ENCODE measurements around the gene CLEC17A. TPM values are rescaled to one million over a fixed set of nuclear protein-coding genes. Genes with fewer than 3 reads are reported as not detected.

Gene CLEC17A
- total and polyA plus RNA-seq, 2 of the 8 experiments (the other 6 are each of a cell fraction or from before 2014, with no cell fraction given): not detected

GRCh38 chr19:14565298-14565679, 17.6 kb upstream of the CLEC17A start:
- peaks cover 0 to 16% of the 10 kb centered on the region in 2 experiments; a peak in 1 of 4 replicates for H3K79me2 ChIP-seq (ENCODE audit: control insufficient read depth in 1 of 2, insufficient read depth in 2 of 2, low read length in 2 of 2)
- no peak overlapping the region for H4K8ac ChIP-seq (ENCODE audit: extremely low read depth, insufficient read depth, low read length)
- H3K56ac ChIP-seq (replicated peaks; ENCODE audit: insufficient read length, low read depth, low read length): no peak overlapping the region
- H3K23me2 ChIP-seq (ENCODE audit: low read depth, low read length): no peaks in the 10 kb centered on the region
- no peak overlapping the region for H2AFZ ChIP-seq (ENCODE audit: low read length)
- H3K4me1 ChIP-seq (replicated peaks in 1 of 4; ENCODE audit: control insufficient read depth in 3 of 4, insufficient read depth in 4 of 4, low read length in 3 of 4): peaks cover 0 to 31% (median 27%) of the 10 kb centered on the region in 4 experiments; a peak in 6 of 7 replicates
- no peak overlapping the region for H2AK5ac ChIP-seq (ENCODE audit: low read depth, low read length)
- no peak overlapping the region for H2BK12ac ChIP-seq (ENCODE audit: low read depth, low read length)
- ChIA-PET CTCF (ENCODE audit: partially characterized antibody) (no interaction called here), POLR2A (ENCODE audit: partially characterized antibody) (no interaction called here)
- H2BK20ac ChIP-seq (ENCODE audit: low read length): no peak overlapping the region
- DNase-seq (ENCODE audit: low read depth in 1 of 2, low spot score in 2 of 2) (no peak), FAIRE-seq (no peak)
- H3K4me3 ChIP-seq (ENCODE audit: extremely low read depth in 1 of 4, insufficient read depth in 2 of 4, low read depth in 3 of 4, low read length in 4 of 4): no peak overlapping the region
- 91% methylated on average over 21 of the region's 22 CpGs; no CpG with 5 or more reads in 1 of the 2 experiments for WGBS, 2 experiments (ENCODE audit: extremely low coverage in 1 of 2, insufficient coverage in 1 of 2, insufficient read length in 1 of 2, insufficient replicate concordance in 2 of 2, low coverage in 1 of 2, low lambda C conversion rate in 2 of 2, missing lambda C conversion rate in 1 of 2)
- no peak overlapping the region for H3K23ac ChIP-seq (ENCODE audit: insufficient read length)
- H3K9ac ChIP-seq (replicated peaks in 1 of 4; ENCODE audit: extremely low read depth in 1 of 4, low read depth in 3 of 4, low read length in 3 of 4): no peak overlapping the region
- H3K27me3 ChIP-seq (replicated peaks in 1 of 4; ENCODE audit: control insufficient read depth in 3 of 4, extremely low read depth in 1 of 4, insufficient read depth in 3 of 4, low read length in 3 of 4): no peaks in the 10 kb centered on the region
- no peak overlapping the region for H3K18ac ChIP-seq (ENCODE audit: extremely low read depth, low read length)
- no peak overlapping the region for H4K5ac ChIP-seq (ENCODE audit: insufficient read length, low read depth, low read length)
- no peak overlapping the region for H3K14ac ChIP-seq (ENCODE audit: insufficient read length)
- H2BK15ac ChIP-seq (ENCODE audit: low read length): no peak overlapping the region
- no peak overlapping the region for H3K27ac ChIP-seq (ENCODE audit: low read depth, low read length)
- peaks cover 0 to 15% of the 10 kb centered on the region in 2 experiments for H4K20me1 ChIP-seq (replicated peaks in 1 of 2; ENCODE audit: control insufficient read depth in 1 of 2, insufficient read depth in 2 of 2, low read length in 2 of 2)
- no peak overlapping the region for H3K4me2 ChIP-seq (ENCODE audit: insufficient read depth in 1 of 2, low read depth in 2 of 2, low read length in 2 of 2)
- no peak overlapping the region for H2BK5ac ChIP-seq (ENCODE audit: low read depth, low read length)
- H2BK120ac ChIP-seq (replicated peaks; ENCODE audit: low read depth, low read length): no peak overlapping the region
- no peaks in the 10 kb centered on the region for H3K9me3 ChIP-seq (ENCODE audit: insufficient read depth in 2 of 2, low read depth in 1 of 2, low read length in 1 of 2)
- peaks cover 5% of the 10 kb centered on the region for H3K79me1 ChIP-seq (ENCODE audit: low read depth, low read length)
- H3K4ac ChIP-seq (replicated peaks; ENCODE audit: insufficient read length, low read depth, low read length): no peak overlapping the region
- peaks cover 0 to 16% (median 6%) of the 10 kb centered on the region in 4 experiments; a peak in 3 of 8 replicates for H3K36me3 ChIP-seq (ENCODE audit: control insufficient read depth in 2 of 4, insufficient read depth in 4 of 4, low read length in 3 of 4)
- no peak overlapping the region for H4K91ac ChIP-seq (replicated peaks; ENCODE audit: insufficient read length, low read length)
- TF ChIP-seq SRF (IDR thresholded peaks at IDR 0.05; ENCODE audit: low read depth, low read length) (no peak), TCF12 (IDR thresholded peaks at IDR 0.05; ENCODE audit: low read depth, low read length) (no peak), HDAC6 (IDR thresholded peaks at IDR 0.05; ENCODE audit: low read depth, low read length) (no peak), NANOG (IDR thresholded peaks at IDR 0.05; ENCODE audit: insufficient read depth, low read depth, low read length, poor library complexity, severe bottlenecking) (no peak), POLR2AphosphoS5 (IDR thresholded peaks at IDR 0.05; ENCODE audit: low read depth, low read length) (no peak; the same call in 1 of the 2 replicates), GABPA (IDR thresholded peaks at IDR 0.05; ENCODE audit: borderline replicate concordance, insufficient read depth, low read length) (no peak), RFX5 (IDR thresholded peaks at IDR 0.05; ENCODE audit: borderline replicate concordance, low read depth, low read length) (no peak), SIN3A (conservative IDR thresholded peaks at IDR 0.05 in 1 of 2, IDR thresholded peaks at IDR 0.05 in 1 of 2; ENCODE audit: low read depth in 1 of 2, low read length in 2 of 2) (no peak), TEAD4 (IDR thresholded peaks at IDR 0.05; ENCODE audit: low read depth, low read length) (no peak), CHD2 (IDR thresholded peaks at IDR 0.05; ENCODE audit: low read length) (no peak), YY1 (IDR thresholded peaks at IDR 0.05; ENCODE audit: low read depth, low read length) (no peak)
- TF ChIP-seq, protein P1, sequence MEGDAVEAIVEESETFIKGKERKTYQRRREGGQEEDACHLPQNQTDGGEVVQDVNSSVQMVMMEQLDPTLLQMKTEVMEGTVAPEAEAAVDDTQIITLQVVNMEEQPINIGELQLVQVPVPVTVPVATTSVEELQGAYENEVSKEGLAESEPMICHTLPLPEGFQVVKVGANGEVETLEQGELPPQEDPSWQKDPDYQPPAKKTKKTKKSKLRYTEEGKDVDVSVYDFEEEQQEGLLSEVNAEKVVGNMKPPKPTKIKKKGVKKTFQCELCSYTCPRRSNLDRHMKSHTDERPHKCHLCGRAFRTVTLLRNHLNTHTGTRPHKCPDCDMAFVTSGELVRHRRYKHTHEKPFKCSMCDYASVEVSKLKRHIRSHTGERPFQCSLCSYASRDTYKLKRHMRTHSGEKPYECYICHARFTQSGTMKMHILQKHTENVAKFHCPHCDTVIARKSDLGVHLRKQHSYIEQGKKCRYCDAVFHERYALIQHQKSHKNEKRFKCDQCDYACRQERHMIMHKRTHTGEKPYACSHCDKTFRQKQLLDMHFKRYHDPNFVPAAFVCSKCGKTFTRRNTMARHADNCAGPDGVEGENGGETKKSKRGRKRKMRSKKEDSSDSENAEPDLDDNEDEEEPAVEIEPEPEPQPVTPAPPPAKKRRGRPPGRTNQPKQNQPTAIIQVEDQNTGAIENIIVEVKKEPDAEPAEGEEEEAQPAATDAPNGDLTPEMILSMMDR (IDR thresholded peaks at IDR 0.05; ENCODE audit: control extremely low read depth in 1 of 3, insufficient read depth in 1 of 3, low read depth in 1 of 3, low read length in 3 of 3): no peak
